HCT116 (cell line): ENCODE results near the gene CHST4. TPM values are rescaled to one million over a fixed set of nuclear protein-coding genes. Genes with fewer than 3 reads are reported as not detected.
A peak's percentile ranks its signal among the peaks of the same experiment; 100 is the strongest.

ENCODE experiments used
- ATAC-seq: fragments of 200-7000 bp; cut with Tn5 transposase; 2 replicates; pipeline ENCODE4 v1.9.1; 2020; ENCODE audit warnings: mild to moderate bottlenecking, moderate library complexity
- BruUV-seq: library from RNA; stranded (reverse); fragments of 400-500 nt; replicated peaks from 2 replicates; lab custom pipeline; 2021; lab: Mats Ljungman, UMichigan
- CTCF ChIA-PET: fragments of 300-600 bp; sonication (Branson Sonifier 250); formaldehyde crosslinking; loops from one replicate; lab custom pipeline; 2021; ENCODE audit warnings: antibody characterized with exemption; lab: Charles Lee
- POLR2A ChIA-PET: fragments of 300-600, 350-600 bp; sonication (Branson Sonifier 250); formaldehyde crosslinking; loops from one replicate; lab custom pipeline; 2021; ENCODE audit warnings: antibody characterized with exemption; lab: Charles Lee
- RAD21 ChIA-PET, 2 experiments: fragments of 300-600 bp; sonication (Branson Sonifier 250); formaldehyde crosslinking; loops; one replicate each; lab custom pipeline; 2023; ENCODE audit warnings: low total read pairs in 2 of 2; ENCODE audit not compliant: uncharacterized antibody in 2 of 2, unreplicated experiment in 2 of 2, low non-redundant PET in 1 of 2; lab: Charles Lee
- DNase-seq: peaks from one replicate; pipeline ENCODE4 v3.0.0-alpha.2; 2010; ENCODE audit warnings: low read depth, low spot score
- H2AFZ ChIP-seq: fragments of 200-600 bp; shearing (Covaris generic), sonication (generic); 2 replicates; pipeline ENCODE4 v1.6.1; 2017; ENCODE audit warnings: low read depth, mixed run types, mixed read lengths, antibody characterized with exemption, low read length; ENCODE audit not compliant: poor library complexity, severe bottlenecking
- H3K27ac ChIP-seq: 2 replicates; pipeline ENCODE4 v1.5.1; 2012; ENCODE audit warnings: low read depth, low read length
- H3K27me3 ChIP-seq: fragments of 200-600 bp; sonication (generic); 2 replicates; pipeline ENCODE4 v1.6.1; 2016; ENCODE audit warnings: mixed run types, low read length, mixed read lengths; ENCODE audit not compliant: insufficient read depth
- H3K36me3 ChIP-seq, 2 experiments: fragments of 200-500 bp in 1 of 2; fragments of 200-600 bp in 1 of 2; sonication (Bioruptor generic) in 1 of 2; sonication (generic) in 1 of 2; 2 replicates each; pipeline versions ENCODE4 v1.5.1 to v1.6.1; 2014 to 2016; ENCODE audit warnings: low read length in 2 of 2, inconsistent platforms in 1 of 2, mixed read lengths in 1 of 2, mixed run types in 1 of 2; ENCODE audit not compliant: insufficient read depth in 2 of 2, control insufficient read depth in 1 of 2
- H3K4me1 ChIP-seq, 2 experiments: fragments of 200-600 bp in 1 of 2; sonication (generic) in 1 of 2; 2 replicates each; pipeline versions ENCODE4 v1.5.1 to v1.6.1; 2012 to 2017; ENCODE audit warnings: low read length in 2 of 2, inconsistent platforms in 1 of 2, mild to moderate bottlenecking in 1 of 2, mixed read lengths in 1 of 2, mixed run types in 1 of 2, moderate library complexity in 1 of 2; ENCODE audit not compliant: insufficient read depth in 2 of 2, control insufficient read depth in 1 of 2
- H3K4me2 ChIP-seq: fragments of 200-600 bp; sonication (generic); 2 replicates; pipeline ENCODE4 v1.6.1; 2017; ENCODE audit warnings: mixed run types, low read length, mixed read lengths
- H3K4me3 ChIP-seq, 2 experiments: fragments of 200-600 bp in 1 of 2; sonication (generic) in 1 of 2; replicated peaks in 1 of 2; 2 replicates each; pipeline ENCODE4 v1.5.1; 2011 to 2016; ENCODE audit warnings: low read length in 2 of 2, control low read depth in 1 of 2, low read depth in 1 of 2, mild to moderate bottlenecking in 1 of 2, mixed read lengths in 1 of 2, mixed run types in 1 of 2
- H3K79me2 ChIP-seq: fragments of 200-600 bp; sonication (generic); 2 replicates; pipeline ENCODE4 v1.6.1; 2017; ENCODE audit warnings: mild to moderate bottlenecking, mixed run types, low read length, moderate library complexity, mixed read lengths; ENCODE audit not compliant: insufficient read depth
- H3K9ac ChIP-seq: fragments of 200-600 bp; sonication (generic); 2 replicates; pipeline ENCODE4 v1.6.1; 2016; ENCODE audit warnings: low read length, mixed read lengths
- H3K9me2 ChIP-seq: fragments of 200-600 bp; sonication (generic), shearing (Covaris generic); 2 replicates; pipeline ENCODE4 v1.6.1; 2017; ENCODE audit warnings: mixed run types, mild to moderate bottlenecking, moderate library complexity; ENCODE audit not compliant: insufficient read depth
- H3K9me3 ChIP-seq, 2 experiments: fragments of 200-500 bp in 1 of 2; fragments of 200-600 bp in 1 of 2; sonication (Bioruptor generic) in 1 of 2; sonication (generic) in 1 of 2; 2 replicates each; pipeline ENCODE4 v1.6.1; 2014 to 2017; ENCODE audit warnings: low read length in 2 of 2, mixed read lengths in 2 of 2, inconsistent platforms in 1 of 2, low read depth in 1 of 2, mild to moderate bottlenecking in 1 of 2, mixed run types in 1 of 2, moderate library complexity in 1 of 2; ENCODE audit not compliant: control insufficient read depth in 1 of 2, insufficient read depth in 1 of 2
- H4K20me1 ChIP-seq: fragments of 200-600 bp; sonication (generic), shearing (Covaris generic); 2 replicates; pipeline ENCODE4 v1.6.1; 2017; ENCODE audit warnings: mixed run types, mild to moderate bottlenecking, moderate library complexity; ENCODE audit not compliant: insufficient read depth
- CBX3 ChIP-seq: IDR thresholded peaks from 2 replicates; pipeline ENCODE4 v1.6.1; 2012; ENCODE audit warnings: low read depth
- CEBPB ChIP-seq: IDR thresholded peaks from 2 replicates; pipeline ENCODE4 v1.6.1; 2012; ENCODE audit warnings: low read depth
- EZH2 ChIP-seq: fragments of 200-600 bp; sonication (generic); IDR thresholded peaks from 2 replicates; pipeline ENCODE4 v1.6.1; 2017; ENCODE audit warnings: antibody characterized with exemption, mixed run types
- POLR2A ChIP-seq: IDR thresholded peaks from 2 replicates; pipeline ENCODE4 v1.7.0; 2011; ENCODE audit warnings: borderline replicate concordance; ENCODE audit not compliant: insufficient read depth, insufficient read length; ENCODE audit errors: extremely low read depth
- POLR2AphosphoS5 ChIP-seq: IDR thresholded peaks from 2 replicates; pipeline ENCODE4 v1.6.1; 2011; ENCODE audit warnings: mild to moderate bottlenecking, low read depth, low read length, moderate library complexity
- RAD21 ChIP-seq: IDR thresholded peaks from 2 replicates; pipeline ENCODE4 v1.6.1; 2012; ENCODE audit warnings: low read depth, mild to moderate bottlenecking
- SIN3A ChIP-seq: IDR thresholded peaks from 2 replicates; pipeline ENCODE4 v1.6.1; 2012; ENCODE audit warnings: low read depth
- SP1 ChIP-seq: IDR thresholded peaks from 2 replicates; pipeline ENCODE4 v1.6.1; 2012; ENCODE audit warnings: low read depth
- SRF ChIP-seq: IDR thresholded peaks from 2 replicates; pipeline ENCODE4 v1.6.1; 2012; ENCODE audit warnings: low read depth
- TCF7L2 ChIP-seq: IDR thresholded peaks from 2 replicates; pipeline ENCODE4 v1.7.0; 2011; ENCODE audit warnings: borderline replicate concordance, inconsistent platforms; ENCODE audit not compliant: insufficient read depth, insufficient read length; ENCODE audit errors: extremely low read depth
- YY1 ChIP-seq: IDR thresholded peaks from 2 replicates; pipeline ENCODE4 v1.6.1; 2011; ENCODE audit warnings: low read length, low read depth, moderate library complexity, mild to moderate bottlenecking; ENCODE audit not compliant: insufficient replicate concordance; ENCODE audit errors: extremely low read depth
- ZFX ChIP-seq: fragments of 450-650 bp; IDR thresholded peaks from 2 replicates; pipeline ENCODE4 v1.6.1; 2017
- intact Hi-C: fragments of 100-400 bp; cut with micrococcal nuclease; formaldehyde crosslinking; loops from 2 replicates; pipeline ENCODE4 v1.10.0; 2022
- total RNA-seq: library from RNA; stranded (reverse); gene quantifications from one replicate; pipeline ENCODE4 v1.2.1, GENCODE V29; 2021; ENCODE audit not compliant: unreplicated experiment
- TF ChIP-seq, protein P1 (sequence below): IDR thresholded peaks from 2 replicates; pipeline ENCODE4 v1.6.1; 2012
- TF ChIP-seq, protein P2 (sequence below), 3 experiments: fragments of 200-600 bp in 1 of 3; sonication (generic) in 1 of 3; IDR thresholded peaks in 2 of 3; conservative IDR thresholded peaks in 1 of 3; 2 replicates each; pipeline ENCODE4 v1.5.1; 2012 to 2017; ENCODE audit warnings: low read depth in 2 of 3, low read length in 2 of 3, antibody characterized with exemption in 1 of 3, borderline replicate concordance in 1 of 3, control low read depth in 1 of 3, mild to moderate bottlenecking in 1 of 3, mixed read lengths in 1 of 3, mixed run types in 1 of 3, moderate library complexity in 1 of 3; ENCODE audit not compliant: insufficient read depth in 1 of 3
- TF ChIP-seq, protein P3 (sequence below): IDR thresholded peaks from 2 replicates; pipeline ENCODE4 v1.6.1; 2012; ENCODE audit warnings: low read depth

CHST4 gene
- total RNA-seq, 1 experiment from 2014 or later = 0.59 TPM

DNA sequence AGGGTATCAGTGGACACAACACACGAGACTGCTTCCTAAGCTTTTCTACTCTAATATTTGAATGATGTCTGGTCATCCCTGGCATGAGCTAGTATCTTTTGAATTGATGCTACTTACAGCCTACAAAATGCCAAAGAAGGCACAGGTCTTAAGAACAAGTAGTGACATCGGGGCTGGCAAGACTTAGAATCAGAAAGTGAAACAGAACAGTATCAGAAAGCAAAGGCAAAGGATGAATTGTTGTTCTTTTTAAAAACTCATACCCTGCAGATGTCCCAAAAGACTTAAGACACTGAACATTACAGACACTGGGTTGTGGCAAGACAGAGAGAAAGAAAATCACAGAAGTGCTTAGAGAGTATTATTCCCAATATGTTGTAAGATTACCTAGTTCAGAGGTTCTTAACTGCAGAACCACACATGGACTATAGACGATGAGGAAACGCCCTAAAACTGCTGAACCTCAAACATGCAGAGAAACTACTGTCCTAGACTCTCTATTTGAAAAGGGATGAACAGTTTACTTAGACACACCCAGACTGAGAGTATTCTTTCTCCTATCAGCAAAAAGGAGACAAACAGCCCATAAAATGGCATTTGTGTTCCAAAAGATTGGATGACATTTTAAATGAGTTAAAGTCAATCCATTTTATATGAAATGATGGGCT, 49.6 kb upstream of the CHST4 start (continued):
- TF ChIP-seq SIN3A = no peak
- TF ChIP-seq, protein P1, sequence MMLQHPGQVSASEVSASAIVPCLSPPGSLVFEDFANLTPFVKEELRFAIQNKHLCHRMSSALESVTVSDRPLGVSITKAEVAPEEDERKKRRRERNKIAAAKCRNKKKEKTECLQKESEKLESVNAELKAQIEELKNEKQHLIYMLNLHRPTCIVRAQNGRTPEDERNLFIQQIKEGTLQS = no peak
- TF ChIP-seq ZFX = no peak
- TF ChIP-seq SRF = no peak
- no peak for TF ChIP-seq RAD21
- no peak for TF ChIP-seq TCF7L2
- TF ChIP-seq SP1 = no peak
- TF ChIP-seq YY1 = no peak
- TF ChIP-seq, protein P2, sequence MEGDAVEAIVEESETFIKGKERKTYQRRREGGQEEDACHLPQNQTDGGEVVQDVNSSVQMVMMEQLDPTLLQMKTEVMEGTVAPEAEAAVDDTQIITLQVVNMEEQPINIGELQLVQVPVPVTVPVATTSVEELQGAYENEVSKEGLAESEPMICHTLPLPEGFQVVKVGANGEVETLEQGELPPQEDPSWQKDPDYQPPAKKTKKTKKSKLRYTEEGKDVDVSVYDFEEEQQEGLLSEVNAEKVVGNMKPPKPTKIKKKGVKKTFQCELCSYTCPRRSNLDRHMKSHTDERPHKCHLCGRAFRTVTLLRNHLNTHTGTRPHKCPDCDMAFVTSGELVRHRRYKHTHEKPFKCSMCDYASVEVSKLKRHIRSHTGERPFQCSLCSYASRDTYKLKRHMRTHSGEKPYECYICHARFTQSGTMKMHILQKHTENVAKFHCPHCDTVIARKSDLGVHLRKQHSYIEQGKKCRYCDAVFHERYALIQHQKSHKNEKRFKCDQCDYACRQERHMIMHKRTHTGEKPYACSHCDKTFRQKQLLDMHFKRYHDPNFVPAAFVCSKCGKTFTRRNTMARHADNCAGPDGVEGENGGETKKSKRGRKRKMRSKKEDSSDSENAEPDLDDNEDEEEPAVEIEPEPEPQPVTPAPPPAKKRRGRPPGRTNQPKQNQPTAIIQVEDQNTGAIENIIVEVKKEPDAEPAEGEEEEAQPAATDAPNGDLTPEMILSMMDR (IDR thresholded peaks at IDR 0.05 in 2 of 3, conservative IDR thresholded peaks at IDR 0.05 in 1 of 3; ENCODE audit: borderline replicate concordance in 1 of 3, insufficient read depth in 1 of 3, low read depth in 2 of 3, low read length in 2 of 3) = no peak
- TF ChIP-seq, all 23 proteins: peak for 0

DNA sequence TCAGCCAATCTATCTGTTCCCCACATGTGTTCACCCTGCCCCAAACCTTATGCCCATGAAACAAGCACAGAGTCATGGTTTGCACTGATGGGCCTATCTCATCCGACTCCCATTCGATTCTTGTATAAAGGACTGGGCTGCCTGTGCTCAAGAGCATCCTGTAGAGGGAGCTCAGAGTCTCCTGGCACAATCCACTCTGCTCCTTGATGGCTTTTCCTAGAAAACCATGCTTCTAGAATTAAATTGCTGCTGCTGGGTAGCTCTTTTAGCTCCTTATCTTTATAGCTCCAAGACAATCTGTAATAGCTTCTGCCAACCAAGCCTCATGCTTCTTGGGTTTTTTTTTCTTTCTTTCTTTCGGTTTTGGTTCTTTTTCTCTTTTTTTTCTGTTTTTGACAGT, 46.8 kb upstream of the CHST4 start:
- intact Hi-C loops = no loop called here
- no peak for DNase-seq
- no peak overlapping the region for H3K9ac ChIP-seq
- no TSS peak for BruUV-seq
- no peaks in the 10 kb centered on the region for H3K79me2 ChIP-seq
- H3K9me2 ChIP-seq = no peaks in the 10 kb centered on the region
- no peak overlapping the region for H3K27ac ChIP-seq
- POLR2A ChIA-PET = no interaction called here
- H2AFZ ChIP-seq = no peak overlapping the region
- no peaks in the 10 kb centered on the region for H3K27me3 ChIP-seq
- peaks cover 12 to 23% of the 10 kb centered on the region in 2 experiments for H3K4me1 ChIP-seq
- no peaks in the 10 kb centered on the region for H3K9me3 ChIP-seq
- H3K36me3 ChIP-seq = peaks cover 10 to 11% of the 10 kb centered on the region in 2 experiments; a peak in 2 of 4 replicates
- RAD21 ChIA-PET = no interaction called here
- H3K4me3 ChIP-seq = no peak overlapping the region
- H4K20me1 ChIP-seq = no peaks in the 10 kb centered on the region
- peak; percentile 55 for ATAC-seq
- CTCF ChIA-PET = interaction anchor here (1.0 to 1.6 kb wide), 9 partner anchors 12 to 132 kb away, joined by 3 to 9 read pairs (median 4); partner anchors contain the start of gene ZNF23
- H3K4me2 ChIP-seq = no peak overlapping the region
- TF ChIP-seq POLR2AphosphoS5 (no peak), EZH2 (no peak), SRF (no peak), TCF7L2 (no peak), CBX3 (no peak), YY1 (no peak), CEBPB (no peak), POLR2A (no peak)
- TF ChIP-seq, protein P2 (IDR thresholded peaks at IDR 0.05 in 2 of 3, conservative IDR thresholded peaks at IDR 0.05 in 1 of 3; ENCODE audit: borderline replicate concordance in 1 of 3, insufficient read depth in 1 of 3, low read depth in 2 of 3, low read length in 2 of 3) = peak; percentile 40 to 77 (median 66); a peak in 5 of 6 replicates
- TF ChIP-seq, protein P3, sequence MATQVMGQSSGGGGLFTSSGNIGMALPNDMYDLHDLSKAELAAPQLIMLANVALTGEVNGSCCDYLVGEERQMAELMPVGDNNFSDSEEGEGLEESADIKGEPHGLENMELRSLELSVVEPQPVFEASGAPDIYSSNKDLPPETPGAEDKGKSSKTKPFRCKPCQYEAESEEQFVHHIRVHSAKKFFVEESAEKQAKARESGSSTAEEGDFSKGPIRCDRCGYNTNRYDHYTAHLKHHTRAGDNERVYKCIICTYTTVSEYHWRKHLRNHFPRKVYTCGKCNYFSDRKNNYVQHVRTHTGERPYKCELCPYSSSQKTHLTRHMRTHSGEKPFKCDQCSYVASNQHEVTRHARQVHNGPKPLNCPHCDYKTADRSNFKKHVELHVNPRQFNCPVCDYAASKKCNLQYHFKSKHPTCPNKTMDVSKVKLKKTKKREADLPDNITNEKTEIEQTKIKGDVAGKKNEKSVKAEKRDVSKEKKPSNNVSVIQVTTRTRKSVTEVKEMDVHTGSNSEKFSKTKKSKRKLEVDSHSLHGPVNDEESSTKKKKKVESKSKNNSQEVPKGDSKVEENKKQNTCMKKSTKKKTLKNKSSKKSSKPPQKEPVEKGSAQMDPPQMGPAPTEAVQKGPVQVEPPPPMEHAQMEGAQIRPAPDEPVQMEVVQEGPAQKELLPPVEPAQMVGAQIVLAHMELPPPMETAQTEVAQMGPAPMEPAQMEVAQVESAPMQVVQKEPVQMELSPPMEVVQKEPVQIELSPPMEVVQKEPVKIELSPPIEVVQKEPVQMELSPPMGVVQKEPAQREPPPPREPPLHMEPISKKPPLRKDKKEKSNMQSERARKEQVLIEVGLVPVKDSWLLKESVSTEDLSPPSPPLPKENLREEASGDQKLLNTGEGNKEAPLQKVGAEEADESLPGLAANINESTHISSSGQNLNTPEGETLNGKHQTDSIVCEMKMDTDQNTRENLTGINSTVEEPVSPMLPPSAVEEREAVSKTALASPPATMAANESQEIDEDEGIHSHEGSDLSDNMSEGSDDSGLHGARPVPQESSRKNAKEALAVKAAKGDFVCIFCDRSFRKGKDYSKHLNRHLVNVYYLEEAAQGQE = no peak
- TF ChIP-seq, protein P1 = no peak
